IMR-90 (cell line): ENCODE measurements around the gene JMJD1C. TPM values are rescaled to one million over a fixed set of nuclear protein-coding genes. Genes with fewer than 3 reads are reported as not detected.

Experiments used
- ATAC-seq: fragments of 200-7000 bp; cut with Tn5 transposase; 2 replicates; pipeline ENCODE4 v1.9.1; 2020; ENCODE audit warnings: low read depth, mild to moderate bottlenecking, moderate library complexity
- BruUV-seq: library from RNA; stranded (reverse); fragments of 400-500 nt; replicated peaks from 2 replicates; lab custom pipeline; 2021; lab: Mats Ljungman, UMichigan
- CTCF ChIA-PET: fragments of 300-600 bp; formaldehyde crosslinking; extraction: SDS; loops from one replicate; lab custom pipeline; 2021; ENCODE audit warnings: antibody characterized with exemption; lab: Yijun Ruan, JAX
- POLR2A ChIA-PET: fragments of 300-600 bp; sonication (Branson Sonifier 250); formaldehyde crosslinking; loops from one replicate; lab custom pipeline; 2022; ENCODE audit warnings: antibody characterized with exemption; ENCODE audit not compliant: unreplicated experiment; lab: Charles Lee
- DNase-seq: peaks from one replicate; pipeline ENCODE4 v3.0.0; 2013
- H2AFZ ChIP-seq: replicated peaks from 2 replicates; pipeline ENCODE3; 2013; ENCODE audit warnings: low read length, mild to moderate bottlenecking; ENCODE audit not compliant: poor library complexity
- H2AK5ac ChIP-seq: 2 replicates; pipeline ENCODE4 v1.6.1; 2013; ENCODE audit warnings: low read depth, low read length, inconsistent platforms
- H2AK9ac ChIP-seq: replicated peaks from 2 replicates; pipeline ENCODE3; 2013; ENCODE audit warnings: mild to moderate bottlenecking, low read depth, low read length, moderate library complexity; ENCODE audit not compliant: poor library complexity
- H2BK120ac ChIP-seq: 2 replicates; pipeline ENCODE4 v1.6.1; 2013; ENCODE audit warnings: low read depth, low read length, inconsistent platforms
- H2BK15ac ChIP-seq: 3 replicates; pipeline ENCODE4 v1.6.1; 2013; ENCODE audit warnings: low read depth, low read length, inconsistent platforms
- H2BK20ac ChIP-seq: 2 replicates; pipeline ENCODE4 v1.6.1; 2013; ENCODE audit warnings: low read depth, mild to moderate bottlenecking, inconsistent platforms, low read length, moderate library complexity
- H2BK5ac ChIP-seq: 2 replicates; pipeline ENCODE4 v1.6.1; 2013; ENCODE audit warnings: mild to moderate bottlenecking, low read depth, low read length, inconsistent platforms; ENCODE audit not compliant: poor library complexity, severe bottlenecking
- H3K14ac ChIP-seq: replicated peaks from 2 replicates; pipeline ENCODE4 v1.6.1; 2013; ENCODE audit warnings: low read depth, low read length, inconsistent platforms
- H3K18ac ChIP-seq: 2 replicates; pipeline ENCODE4 v1.6.1; 2013; ENCODE audit warnings: low read depth, low read length, control low read depth
- H3K23ac ChIP-seq: 2 replicates; pipeline ENCODE4 v1.6.1; 2013; ENCODE audit warnings: low read depth, low read length, inconsistent platforms
- H3K27ac ChIP-seq: 2 replicates; pipeline ENCODE4 v1.5.1; 2013; ENCODE audit warnings: mild to moderate bottlenecking, control low read depth, low read length; ENCODE audit not compliant: insufficient read depth
- H3K27me3 ChIP-seq: 2 replicates; pipeline ENCODE4 v1.6.1; 2013; ENCODE audit warnings: low read length; ENCODE audit not compliant: control insufficient read depth, insufficient read depth
- H3K36me3 ChIP-seq: 2 replicates; pipeline ENCODE4 v1.6.1; 2013; ENCODE audit warnings: low read length, mixed read lengths; ENCODE audit not compliant: control insufficient read depth, insufficient read depth
- H3K4ac ChIP-seq: 2 replicates; pipeline ENCODE4 v1.6.1; 2013; ENCODE audit warnings: low read depth, low read length, inconsistent platforms
- H3K4me1 ChIP-seq: 2 replicates; pipeline ENCODE4 v1.6.1; 2013; ENCODE audit warnings: low read length, mixed read lengths; ENCODE audit not compliant: control insufficient read depth, insufficient read depth
- H3K4me2 ChIP-seq: 2 replicates; pipeline ENCODE4 v1.6.1; 2013; ENCODE audit warnings: low read depth, mild to moderate bottlenecking, control low read depth, low read length, moderate library complexity
- H3K4me3 ChIP-seq: 2 replicates; pipeline ENCODE4 v1.5.1; 2013; ENCODE audit warnings: low read depth, mild to moderate bottlenecking, control low read depth, low read length, moderate library complexity; ENCODE audit not compliant: insufficient read depth
- H3K56ac ChIP-seq: 2 replicates; pipeline ENCODE4 v1.6.1; 2013; ENCODE audit warnings: low read length, inconsistent platforms; ENCODE audit not compliant: insufficient read depth; ENCODE audit errors: extremely low read depth
- H3K79me1 ChIP-seq, 2 experiments: 2 replicates each; pipeline ENCODE4 v1.6.1; 2013; ENCODE audit warnings: low read length in 2 of 2, inconsistent platforms in 1 of 2, low read depth in 1 of 2
- H3K9ac ChIP-seq: 2 replicates; pipeline ENCODE4 v1.6.1; 2013; ENCODE audit warnings: low read depth, low read length, control low read depth
- H3K9me1 ChIP-seq: 2 replicates; pipeline ENCODE4 v1.6.1; 2013; ENCODE audit warnings: low read length, inconsistent platforms; ENCODE audit not compliant: insufficient read depth
- H3K9me3 ChIP-seq: 2 replicates; pipeline ENCODE4 v1.6.1; 2013; ENCODE audit warnings: low read length; ENCODE audit not compliant: control insufficient read depth, insufficient read depth
- H4K20me1 ChIP-seq: 2 replicates; pipeline ENCODE4 v1.6.1; 2013; ENCODE audit warnings: low read length, inconsistent platforms; ENCODE audit not compliant: insufficient read depth
- H4K5ac ChIP-seq: 2 replicates; pipeline ENCODE4 v1.6.1; 2013; ENCODE audit warnings: mild to moderate bottlenecking, low read depth, low read length, control low read depth
- H4K8ac ChIP-seq, 2 experiments: 2 replicates each; pipeline ENCODE4 v1.6.1; 2013; ENCODE audit warnings: low read depth in 2 of 2, low read length in 2 of 2, control low read depth in 1 of 2, inconsistent platforms in 1 of 2
- H4K91ac ChIP-seq: 2 replicates; pipeline ENCODE4 v1.6.1; 2013; ENCODE audit warnings: low read depth, low read length, inconsistent platforms; ENCODE audit not compliant: insufficient read depth
- BHLHE40 ChIP-seq: fragments of 150-350 bp; IDR thresholded peaks from 2 replicates; pipeline ENCODE4 v1.6.1; 2016; ENCODE audit warnings: mild to moderate bottlenecking, low read depth, low read length
- CHD1 ChIP-seq: IDR thresholded peaks from 2 replicates; pipeline ENCODE4 v1.6.1; 2012; ENCODE audit warnings: low read depth, low read length, improper control_type of control experiment
- FOS ChIP-seq: fragments of 150-350 bp; IDR thresholded peaks from 2 replicates; pipeline ENCODE4 v1.6.1; 2016; ENCODE audit warnings: low read depth, low read length
- NFE2L2 ChIP-seq: fragments of 150-350 bp; IDR thresholded peaks from 2 replicates; pipeline ENCODE4 v1.6.1; 2016; ENCODE audit warnings: low read depth, mild to moderate bottlenecking, low read length
- POLR2A ChIP-seq: IDR thresholded peaks from 2 replicates; pipeline ENCODE4 v1.6.1; 2012; ENCODE audit warnings: mild to moderate bottlenecking, low read depth, low read length
- USF2 ChIP-seq: fragments of 150-350 bp; IDR thresholded peaks from 2 replicates; pipeline ENCODE4 v1.6.1; 2017; ENCODE audit warnings: mild to moderate bottlenecking, antibody characterized with exemption, low read length, low read depth
- WGBS, 2 experiments: methylation state at CpG; one replicate each; pipeline versions ENCODE4 v1.1.5 to v1.1.7; 2013; ENCODE audit warnings: missing lambda C conversion rate in 2 of 2; ENCODE audit not compliant: insufficient read length in 1 of 2; ENCODE audit errors: extremely low coverage in 2 of 2; 5-methylcytosine and 5-hydroxymethylcytosine counted together
- dilution Hi-C: fragments of 300-500 bp; cut with HindIII; formaldehyde crosslinking; loops from one replicate; pipeline ENCODE4 v1.14.3; 2018; ENCODE audit warnings: low sequenced_read_pairs; ENCODE audit not compliant: unreplicated experiment
- in situ Hi-C: fragments of 300-500 bp; cut with MboI; formaldehyde crosslinking; loops from 3 replicates; pipeline ENCODE4 v1.14.3; 2019; ENCODE audit warnings: low sequenced_read_pairs, inconsistent platforms, mixed read lengths
- intact Hi-C: fragments of 100-400 bp; cut with micrococcal nuclease; formaldehyde crosslinking; loops from 2 replicates; pipeline ENCODE4 v1.10.0; 2022
- polyA plus RNA-seq, 3 experiments: library from polyadenylated mRNA; depleted of rRNA; stranded (reverse); fragments of >200 nt; gene quantifications; 2 replicates each; pipeline ENCODE4 v1.2.3, GENCODE V29; 2012; ENCODE audit warnings: low replicate concordance in 1 of 3
- total RNA-seq: library from RNA; depleted of rRNA; stranded (reverse); fragments of >200 nt; gene quantifications from 2 replicates; pipeline ENCODE4 v1.2.3, GENCODE V29; 2012
- TF ChIP-seq, protein P1 (sequence below): conservative IDR thresholded peaks from 2 replicates; pipeline ENCODE4 v1.5.1; 2012; ENCODE audit warnings: mild to moderate bottlenecking, low read depth, low read length, improper control_type of control experiment

JMJD1C gene
- total and polyA plus RNA-seq, 2 of the 4 experiments (the other 2 are of a cell fraction): 15.6 to 96.8 TPM

DNA sequence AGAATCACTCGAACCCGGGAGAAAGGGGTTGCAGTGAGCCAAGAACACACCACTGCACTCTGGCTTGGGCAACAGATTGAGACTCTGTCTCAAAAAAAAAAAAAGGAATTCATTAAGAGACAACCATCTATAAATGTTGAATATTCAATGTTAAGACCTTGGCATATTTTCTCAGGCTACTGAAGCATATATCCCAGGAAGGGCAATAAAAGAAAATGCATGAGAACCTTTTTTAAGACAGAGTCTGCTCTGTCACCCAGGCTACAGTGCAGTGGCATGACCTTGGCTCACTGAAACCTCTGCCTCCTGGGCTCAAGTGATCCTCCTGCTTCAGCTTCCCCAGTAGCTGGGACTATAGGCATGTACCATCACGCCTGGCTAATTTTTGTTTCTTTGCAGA is 165.0 kb downstream of the JMJD1C start:
- H3K36me3 ChIP-seq: no peaks in the 10 kb centered on the region; the same call in 1 of the 2 replicates
- no peak overlapping the region for H3K9ac ChIP-seq
- H2AK5ac ChIP-seq: no peak overlapping the region
- H4K5ac ChIP-seq: no peak overlapping the region
- H2BK20ac ChIP-seq: no peak overlapping the region
- no peak overlapping the region for H4K8ac ChIP-seq
- H3K4me3 ChIP-seq: no peak overlapping the region
- H2AK9ac ChIP-seq: no peak overlapping the region
- H2BK120ac ChIP-seq: no peak overlapping the region
- ChIA-PET POLR2A (no interaction called here), CTCF (interaction anchor here (0.9 kb wide), 1 partner anchor 9 kb away, joined by 3 read pairs; no protein-coding TSS in a partner anchor)
- H2BK15ac ChIP-seq: no peak overlapping the region
- H3K56ac ChIP-seq: 0 out of 2 replicates have a peak overlapping the region, but pooled peaks have one; percentile 3
- H3K79me1 ChIP-seq: peaks cover 17 to 53% of the 10 kb centered on the region in 2 experiments
- H3K27me3 ChIP-seq: no peaks in the 10 kb centered on the region
- H3K4me2 ChIP-seq: no peak overlapping the region
- no peaks in the 10 kb centered on the region for H3K4me1 ChIP-seq
- BruUV-seq: no TSS peak
- intact Hi-C loops (no loop called here), dilution Hi-C loops (no loop called here), in situ Hi-C loops (no loop called here)
- no peak overlapping the region for H3K14ac ChIP-seq
- H3K23ac ChIP-seq: no peak overlapping the region
- ATAC-seq (no peak), DNase-seq (no peak)
- H4K20me1 ChIP-seq: peaks cover 20% of the 10 kb centered on the region
- no CpG with 5 or more reads among the region's 3 CpGs for WGBS, 2 experiments
- H3K9me1 ChIP-seq: peaks cover 10% of the 10 kb centered on the region
- no peak overlapping the region for H3K27ac ChIP-seq
- H3K4ac ChIP-seq: no peak overlapping the region
- TF ChIP-seq CHD1: no peak
- TF ChIP-seq, protein P1, sequence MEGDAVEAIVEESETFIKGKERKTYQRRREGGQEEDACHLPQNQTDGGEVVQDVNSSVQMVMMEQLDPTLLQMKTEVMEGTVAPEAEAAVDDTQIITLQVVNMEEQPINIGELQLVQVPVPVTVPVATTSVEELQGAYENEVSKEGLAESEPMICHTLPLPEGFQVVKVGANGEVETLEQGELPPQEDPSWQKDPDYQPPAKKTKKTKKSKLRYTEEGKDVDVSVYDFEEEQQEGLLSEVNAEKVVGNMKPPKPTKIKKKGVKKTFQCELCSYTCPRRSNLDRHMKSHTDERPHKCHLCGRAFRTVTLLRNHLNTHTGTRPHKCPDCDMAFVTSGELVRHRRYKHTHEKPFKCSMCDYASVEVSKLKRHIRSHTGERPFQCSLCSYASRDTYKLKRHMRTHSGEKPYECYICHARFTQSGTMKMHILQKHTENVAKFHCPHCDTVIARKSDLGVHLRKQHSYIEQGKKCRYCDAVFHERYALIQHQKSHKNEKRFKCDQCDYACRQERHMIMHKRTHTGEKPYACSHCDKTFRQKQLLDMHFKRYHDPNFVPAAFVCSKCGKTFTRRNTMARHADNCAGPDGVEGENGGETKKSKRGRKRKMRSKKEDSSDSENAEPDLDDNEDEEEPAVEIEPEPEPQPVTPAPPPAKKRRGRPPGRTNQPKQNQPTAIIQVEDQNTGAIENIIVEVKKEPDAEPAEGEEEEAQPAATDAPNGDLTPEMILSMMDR: no peak
- no peak for TF ChIP-seq POLR2A
- no peak for TF ChIP-seq FOS
- TF ChIP-seq BHLHE40: no peak
- TF ChIP-seq NFE2L2: no peak
- no peak for TF ChIP-seq USF2
- H2AFZ ChIP-seq: no peak overlapping the region
- H4K91ac ChIP-seq: no peak overlapping the region
- no peaks in the 10 kb centered on the region for H3K9me3 ChIP-seq
- no peak overlapping the region for H2BK5ac ChIP-seq
- H3K18ac ChIP-seq: no peak overlapping the region
